Ishikawa (cell line): ENCODE measurements around the gene DENND5B.

Experiments used
- CEBPB ChIP-seq: IDR thresholded peaks from 2 replicates; pipeline ENCODE4 v1.6.1; 2012
- CREB1 ChIP-seq: IDR thresholded peaks from 2 replicates; pipeline ENCODE4 v1.6.1; 2012; ENCODE audit warnings: low read depth
- EP300 ChIP-seq: IDR thresholded peaks from 2 replicates; pipeline ENCODE4 v1.6.1; 2012; ENCODE audit warnings: borderline replicate concordance
- NFIC ChIP-seq: IDR thresholded peaks from 2 replicates; pipeline ENCODE4 v1.6.1; 2012
- RAD21 ChIP-seq: IDR thresholded peaks from 2 replicates; pipeline ENCODE4 v1.6.1; 2012; ENCODE audit warnings: low read depth
- TAF1 ChIP-seq: IDR thresholded peaks from 2 replicates; pipeline ENCODE4 v1.6.1; 2012; ENCODE audit warnings: low read depth, mild to moderate bottlenecking
- TCF12 ChIP-seq: IDR thresholded peaks from 2 replicates; pipeline ENCODE4 v1.6.1; 2012; ENCODE audit warnings: low read depth
- YY1 ChIP-seq: IDR thresholded peaks from 2 replicates; pipeline ENCODE4 v1.6.1; 2012; ENCODE audit warnings: low read depth
- ZBTB7A ChIP-seq: IDR thresholded peaks from 2 replicates; pipeline ENCODE4 v1.6.1; 2012; ENCODE audit warnings: low read depth
- TF ChIP-seq, protein P1 (sequence below): IDR thresholded peaks from 2 replicates; pipeline ENCODE4 v1.6.1; 2012
- TF ChIP-seq, protein P2 (sequence below): IDR thresholded peaks from 2 replicates; pipeline ENCODE4 v1.6.1; 2012; ENCODE audit warnings: low read depth, mild to moderate bottlenecking

DNA sequence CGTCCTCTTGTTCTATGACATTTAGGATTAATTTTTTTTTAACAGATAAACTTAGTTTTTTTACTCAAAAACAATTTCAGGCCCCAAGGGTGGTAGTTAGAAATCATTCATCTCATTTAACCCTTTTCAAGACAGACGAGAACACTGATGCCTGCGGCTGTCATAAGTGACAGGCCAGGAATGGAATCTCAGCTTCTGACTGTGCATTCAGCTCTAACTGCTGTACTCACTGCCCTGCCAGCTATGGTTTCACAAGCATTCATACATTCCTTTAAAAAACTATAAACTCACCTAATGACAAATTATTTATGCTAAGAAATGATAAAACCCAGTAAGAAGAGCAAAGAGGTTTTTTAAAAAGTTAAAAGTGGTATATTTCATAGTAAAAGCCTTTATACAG, 8.8 kb downstream of the DENND5B start:
- TF ChIP-seq YY1: no peak
- TF ChIP-seq TCF12: no peak
- no peak for TF ChIP-seq ZBTB7A
- no peak for TF ChIP-seq CREB1
- no peak for TF ChIP-seq EP300
- TF ChIP-seq, protein P1, sequence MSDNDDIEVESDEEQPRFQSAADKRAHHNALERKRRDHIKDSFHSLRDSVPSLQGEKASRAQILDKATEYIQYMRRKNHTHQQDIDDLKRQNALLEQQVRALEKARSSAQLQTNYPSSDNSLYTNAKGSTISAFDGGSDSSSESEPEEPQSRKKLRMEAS: no peak
- TF ChIP-seq CEBPB: no peak
- TF ChIP-seq, protein P2, sequence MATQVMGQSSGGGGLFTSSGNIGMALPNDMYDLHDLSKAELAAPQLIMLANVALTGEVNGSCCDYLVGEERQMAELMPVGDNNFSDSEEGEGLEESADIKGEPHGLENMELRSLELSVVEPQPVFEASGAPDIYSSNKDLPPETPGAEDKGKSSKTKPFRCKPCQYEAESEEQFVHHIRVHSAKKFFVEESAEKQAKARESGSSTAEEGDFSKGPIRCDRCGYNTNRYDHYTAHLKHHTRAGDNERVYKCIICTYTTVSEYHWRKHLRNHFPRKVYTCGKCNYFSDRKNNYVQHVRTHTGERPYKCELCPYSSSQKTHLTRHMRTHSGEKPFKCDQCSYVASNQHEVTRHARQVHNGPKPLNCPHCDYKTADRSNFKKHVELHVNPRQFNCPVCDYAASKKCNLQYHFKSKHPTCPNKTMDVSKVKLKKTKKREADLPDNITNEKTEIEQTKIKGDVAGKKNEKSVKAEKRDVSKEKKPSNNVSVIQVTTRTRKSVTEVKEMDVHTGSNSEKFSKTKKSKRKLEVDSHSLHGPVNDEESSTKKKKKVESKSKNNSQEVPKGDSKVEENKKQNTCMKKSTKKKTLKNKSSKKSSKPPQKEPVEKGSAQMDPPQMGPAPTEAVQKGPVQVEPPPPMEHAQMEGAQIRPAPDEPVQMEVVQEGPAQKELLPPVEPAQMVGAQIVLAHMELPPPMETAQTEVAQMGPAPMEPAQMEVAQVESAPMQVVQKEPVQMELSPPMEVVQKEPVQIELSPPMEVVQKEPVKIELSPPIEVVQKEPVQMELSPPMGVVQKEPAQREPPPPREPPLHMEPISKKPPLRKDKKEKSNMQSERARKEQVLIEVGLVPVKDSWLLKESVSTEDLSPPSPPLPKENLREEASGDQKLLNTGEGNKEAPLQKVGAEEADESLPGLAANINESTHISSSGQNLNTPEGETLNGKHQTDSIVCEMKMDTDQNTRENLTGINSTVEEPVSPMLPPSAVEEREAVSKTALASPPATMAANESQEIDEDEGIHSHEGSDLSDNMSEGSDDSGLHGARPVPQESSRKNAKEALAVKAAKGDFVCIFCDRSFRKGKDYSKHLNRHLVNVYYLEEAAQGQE: no peak
- TF ChIP-seq TAF1: no peak
- TF ChIP-seq RAD21: no peak
- no peak for TF ChIP-seq NFIC
